ENCODE data around the gene UBE2F. TPM values are rescaled to one million over a fixed set of nuclear protein-coding genes. Genes with fewer than 3 reads are reported as not detected.

UBE2F gene
- total and polyA plus RNA-seq, 9 of the 15 experiments (the other 6 are each of a cell fraction or from before 2014, with no cell fraction given) = 18.1 to 88.1 (median 53.0) TPM

DNA sequence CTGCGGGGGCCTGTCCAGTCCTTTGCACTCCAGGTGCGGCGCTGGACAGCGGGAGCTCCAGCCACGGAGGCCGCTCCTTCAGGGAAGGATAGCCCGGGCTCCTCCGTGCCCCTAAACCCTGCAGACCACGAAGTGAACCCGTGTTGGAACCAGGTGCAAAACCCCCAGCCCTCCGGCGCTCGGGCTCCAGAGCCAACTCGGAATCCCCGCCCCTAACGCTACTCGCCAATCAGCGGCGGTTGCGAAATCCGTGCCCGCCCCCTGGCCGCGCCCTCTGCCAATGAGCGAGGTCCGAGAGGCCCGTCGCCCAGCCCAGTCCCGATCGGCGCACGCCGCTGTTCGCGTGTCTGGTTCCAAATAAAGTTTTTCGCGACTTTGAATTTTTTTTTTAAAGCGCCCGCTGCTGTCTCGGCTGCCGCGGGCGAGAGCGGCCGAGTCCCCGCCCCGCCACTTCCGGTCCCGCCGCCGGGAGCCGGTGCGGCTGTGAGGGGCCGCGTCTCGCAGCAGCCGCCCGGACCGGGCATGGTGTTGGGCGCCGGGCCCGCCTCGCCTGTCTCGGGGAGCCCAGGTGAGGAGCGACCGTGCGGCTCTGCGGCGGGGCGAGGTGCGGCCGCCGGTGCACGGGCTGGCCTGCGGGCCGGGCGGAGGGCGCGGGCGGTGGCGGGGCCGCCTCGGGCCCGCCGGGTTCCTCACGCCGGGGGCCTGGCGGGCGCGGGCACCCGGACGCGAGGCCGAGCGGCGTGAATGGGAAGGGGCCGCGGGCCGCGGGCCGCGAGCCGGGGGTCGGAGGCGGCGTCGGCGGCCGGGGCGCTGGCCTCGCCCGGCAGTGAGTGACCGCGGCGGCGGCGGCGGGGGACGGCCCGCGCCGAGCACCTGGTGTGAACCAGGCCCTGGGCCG lies at the start of gene UBE2F (continued):
- TF ChIP-seq ZBTB40 (IDR thresholded peaks at IDR 0.05) = peak; percentile 100
- peak; percentile 99 for TF ChIP-seq ZBTB40 (CRISPR knock-in tag; IDR thresholded peaks at IDR 0.05)
- 0 out of 2 replicates have a peak, but pooled peaks have one; percentile 33 for TF ChIP-seq PML (IDR thresholded peaks at IDR 0.05; ENCODE audit: low read length)
- TF ChIP-seq FOXJ2 (tag; IDR thresholded peaks at IDR 0.05) = no peak
- no peak for TF ChIP-seq POLR3G (IDR thresholded peaks at IDR 0.05; ENCODE audit: extremely low read depth, insufficient read length, insufficient replicate concordance)
- no peak for TF ChIP-seq ZNF121 (CRISPR knock-in tag; conservative IDR thresholded peaks at IDR 0.05)
- no peak for TF ChIP-seq ZNF507 (tag; conservative IDR thresholded peaks at IDR 0.05)
- TF ChIP-seq ZNF785 (CRISPR knock-in tag; IDR thresholded peaks at IDR 0.05) = no peak
- TF ChIP-seq ETS2 (tag; IDR thresholded peaks at IDR 0.05; ENCODE audit: borderline replicate concordance, poor library complexity, severe bottlenecking) = no peak
- TF ChIP-seq SRSF3 (IDR thresholded peaks at IDR 0.05; ENCODE audit: insufficient read depth, low read length) = no peak
- no peak for TF ChIP-seq BRD9 (IDR thresholded peaks at IDR 0.05; ENCODE audit: low read depth, partially characterized antibody)
- no peak for TF ChIP-seq ELF2 (CRISPR knock-in tag; IDR thresholded peaks at IDR 0.05)
- no peak for TF ChIP-seq ZNF253 (CRISPR knock-in tag; conservative IDR thresholded peaks at IDR 0.05)
- no peak for TF ChIP-seq SMAD3 (CRISPR knock-in tag; conservative IDR thresholded peaks at IDR 0.05)
- TF ChIP-seq, protein P1, sequence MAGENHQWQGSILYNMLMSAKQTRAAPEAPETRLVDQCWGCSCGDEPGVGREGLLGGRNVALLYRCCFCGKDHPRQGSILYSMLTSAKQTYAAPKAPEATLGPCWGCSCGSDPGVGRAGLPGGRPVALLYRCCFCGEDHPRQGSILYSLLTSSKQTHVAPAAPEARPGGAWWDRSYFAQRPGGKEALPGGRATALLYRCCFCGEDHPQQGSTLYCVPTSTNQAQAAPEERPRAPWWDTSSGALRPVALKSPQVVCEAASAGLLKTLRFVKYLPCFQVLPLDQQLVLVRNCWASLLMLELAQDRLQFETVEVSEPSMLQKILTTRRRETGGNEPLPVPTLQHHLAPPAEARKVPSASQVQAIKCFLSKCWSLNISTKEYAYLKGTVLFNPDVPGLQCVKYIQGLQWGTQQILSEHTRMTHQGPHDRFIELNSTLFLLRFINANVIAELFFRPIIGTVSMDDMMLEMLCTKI (IDR thresholded peaks at IDR 0.05; ENCODE audit: partially characterized antibody) = no peak
- TF ChIP-seq ZNF224 (CRISPR knock-in tag; IDR thresholded peaks at IDR 0.05) = no peak
- TF ChIP-seq ZNF696 (CRISPR knock-in tag; conservative IDR thresholded peaks at IDR 0.05) = no peak
- TF ChIP-seq U2AF1 (optimal IDR thresholded peaks at IDR 0.05; ENCODE audit: low read depth, low read length) = no peak
- TF ChIP-seq TSC22D4 (tag; IDR thresholded peaks at IDR 0.05) = no peak

All from K562 (cell line).